LNCAP (cell line): ENCODE measurements around the gene KRT8.
A peak's percentile ranks its signal among the peaks of the same experiment; 100 is the strongest.

Source experiments
- CTCF ChIP-seq: fragments of 450-650 bp; IDR thresholded peaks from 2 replicates; pipeline ENCODE4 v1.5.1; 2017; ENCODE audit warnings: mild to moderate bottlenecking

KRT8 gene

DNA sequence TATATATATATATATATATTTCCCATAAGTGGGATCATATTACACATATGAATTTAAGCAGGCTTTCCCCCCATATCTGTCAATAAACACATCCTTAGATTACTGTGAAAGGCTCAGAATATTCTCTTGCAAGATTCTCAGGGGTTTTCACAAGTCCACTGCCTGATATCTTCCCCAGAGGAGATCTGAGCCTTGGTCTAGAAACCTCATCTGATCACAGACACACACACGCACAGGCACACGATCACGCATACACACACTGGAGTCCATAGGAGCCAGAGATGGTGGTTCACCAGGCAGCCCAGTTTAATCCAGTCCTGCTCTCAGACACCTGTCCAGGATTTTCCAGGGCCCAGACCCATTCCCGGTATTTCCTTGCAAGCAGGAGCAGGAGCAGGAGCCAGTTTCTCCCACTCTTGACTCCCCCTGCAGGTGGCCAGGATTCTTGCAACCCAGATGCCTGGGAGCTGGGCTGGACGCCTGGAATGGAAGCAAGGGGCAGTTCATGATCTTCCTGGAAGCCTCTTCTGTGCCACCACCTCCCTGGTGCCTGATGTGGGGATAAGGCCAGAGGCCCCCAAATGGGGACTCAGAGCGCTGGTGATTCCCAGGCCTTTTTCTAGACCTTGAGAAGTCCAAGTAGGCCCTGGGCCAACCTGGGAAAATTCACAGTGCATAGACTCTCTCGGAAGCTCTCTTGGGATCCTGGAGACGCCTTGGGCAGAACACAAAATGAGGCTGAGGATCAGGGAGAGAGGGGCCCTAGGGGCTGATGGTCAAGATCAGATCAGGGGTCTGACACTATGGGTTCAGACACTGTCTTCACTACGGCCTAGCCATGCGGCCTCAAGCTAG, 39.6 kb downstream of the KRT8 start:
- TF ChIP-seq CTCF, result peak; percentile 86

GRCh38 chr12:52862023-52862422, 42.9 kb downstream of the KRT8 start:
- TF ChIP-seq CTCF, result no peak

DNA sequence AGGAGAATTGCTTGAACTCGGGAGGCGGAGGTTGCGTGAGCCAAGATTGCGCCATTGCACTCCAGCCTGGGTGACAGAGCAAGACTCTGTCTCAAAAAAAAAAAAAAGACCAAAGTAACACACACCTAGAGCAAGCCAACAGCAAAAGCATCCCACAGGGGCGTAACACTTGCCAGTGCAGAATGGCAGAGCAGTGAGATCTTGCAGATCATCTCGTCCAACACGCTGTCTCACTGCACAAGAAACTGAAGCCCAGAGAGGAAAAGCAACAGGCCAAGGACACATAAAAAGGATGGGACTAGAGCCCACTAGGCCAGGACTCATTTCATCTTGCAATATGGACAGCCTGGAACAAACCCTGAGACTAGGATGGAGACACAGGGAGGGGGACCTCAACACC, 43.4 kb downstream of the KRT8 start:
- TF ChIP-seq CTCF, result no peak

GRCh38 chr12:52860102-52860823, 44.6 kb downstream of the KRT8 start:
- TF ChIP-seq CTCF, result no peak

GRCh38 chr12:52857500-52857899, 47.4 kb downstream of the KRT8 start:
- no peak for TF ChIP-seq CTCF

- no peak for TF ChIP-seq CTCF
These were observed 48.1 kb downstream of the KRT8 start for GRCh38 chr12:52856787-52857186.

GRCh38 chr12:52851787-52852186, 53.1 kb downstream of the KRT8 start:
- TF ChIP-seq CTCF, result no peak
